NCI-H1694 (cell line): ENCODE measurements around the gene RGS6.
"Not testable (repeated sequence)": the region's sequence is repeated elsewhere in the genome, so short reads cannot be mapped to it uniquely, and the experiment has no call there.

Source experiments
- DNase-seq: peaks from one replicate; lab custom pipeline; 2025; lab: John Stamatoyannopoulos, UW

The RGS6 gene

DNA sequence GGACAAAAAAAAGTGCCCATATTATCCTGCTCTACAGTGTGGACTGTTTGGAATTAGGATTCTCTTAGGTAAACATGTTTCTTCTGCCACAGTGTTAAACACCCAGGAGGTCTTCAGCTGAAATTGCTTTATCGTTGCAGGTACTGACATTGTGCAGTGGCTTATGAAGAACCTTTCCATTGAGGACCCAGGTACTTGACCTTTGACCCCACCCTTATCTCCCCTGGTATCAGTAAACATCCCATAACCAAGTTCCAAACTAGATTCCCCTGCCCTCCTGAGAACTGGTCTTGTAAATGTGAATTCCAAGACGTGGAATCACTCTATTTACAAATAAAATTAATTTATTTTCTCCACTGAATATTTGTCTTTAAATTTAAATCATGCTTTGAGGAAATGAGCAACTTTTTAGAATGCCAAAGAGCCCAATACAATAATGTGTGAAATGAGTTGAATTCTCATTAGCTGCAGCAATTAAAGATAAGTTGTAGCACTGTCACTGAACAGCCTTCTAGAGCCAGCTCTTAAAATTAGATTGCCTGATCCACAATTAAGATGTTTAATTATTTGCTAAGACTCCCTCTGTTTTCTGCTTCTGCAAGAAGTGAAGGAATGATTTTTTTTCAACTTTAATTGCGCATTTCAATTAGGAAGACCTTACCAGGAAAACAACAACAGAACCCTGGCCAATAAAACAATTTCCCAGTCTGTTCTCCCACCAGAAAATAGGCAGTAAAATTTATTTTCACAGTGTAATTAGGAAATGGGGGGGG, 522.3 kb downstream of the RGS6 start:
- DNase-seq, result no peak

- DNase-seq, result no peak
These were observed 525.4 kb downstream of the RGS6 start for GRCh38 chr14:72457641-72458040.

- DNase-seq, result no peak
These were observed 529.8 kb downstream of the RGS6 start for GRCh38 chr14:72462056-72462455.

GRCh38 chr14:72463291-72463866, 531.1 kb downstream of the RGS6 start:
- DNase-seq, result no peak

GRCh38 chr14:72464226-72464625, 532.0 kb downstream of the RGS6 start:
- DNase-seq, result no peak

DNA sequence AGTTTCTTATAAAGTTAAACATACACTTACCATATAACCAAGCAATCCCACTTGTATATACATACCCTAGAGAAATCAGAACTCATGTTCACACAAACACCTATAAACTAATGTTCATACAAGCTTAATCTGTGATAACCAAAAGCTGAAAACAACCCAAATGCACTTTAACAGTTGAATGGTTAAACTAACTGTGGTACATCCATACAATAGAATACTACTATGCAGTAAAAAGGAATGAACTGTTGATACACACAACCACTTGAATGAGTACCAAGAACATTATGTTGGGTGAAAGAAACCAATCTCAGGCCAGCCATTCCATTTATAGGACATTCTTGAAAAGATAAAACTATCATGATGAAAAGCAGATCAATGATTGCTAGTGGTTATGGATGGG, 534.1 kb downstream of the RGS6 start:
- DNase-seq, result no peak

GRCh38 chr14:72471346-72471745, 539.1 kb downstream of the RGS6 start:
- no peak for DNase-seq

- no peak for DNase-seq
These were observed 540.6 kb downstream of the RGS6 start for GRCh38 chr14:72472845-72473244.

GRCh38 chr14:72476657-72477499, 544.6 kb downstream of the RGS6 start:
- no peak for DNase-seq

GRCh38 chr14:72477578-72477977, 545.3 kb downstream of the RGS6 start:
- DNase-seq, result not testable (repeated sequence)

DNA sequence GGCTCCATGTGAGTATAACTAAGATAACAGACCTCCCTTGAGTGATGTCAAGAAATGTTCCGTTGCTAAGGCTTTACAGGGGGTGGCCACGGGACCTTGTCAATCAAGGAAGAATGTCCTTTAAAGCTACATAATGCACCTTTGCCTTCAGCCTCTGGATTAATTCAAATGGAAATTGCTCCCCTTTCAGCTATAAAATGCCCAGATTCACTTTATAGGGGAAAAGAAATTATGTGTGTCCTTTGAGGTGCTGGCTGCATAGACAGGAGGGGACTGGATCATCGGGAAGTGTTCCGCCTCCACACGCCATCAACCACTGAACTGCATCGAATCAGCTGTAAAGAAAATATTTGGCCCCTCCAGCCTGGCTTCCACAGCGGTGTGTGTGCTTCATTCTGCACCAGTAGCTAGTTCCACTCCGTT, 546.3 kb downstream of the RGS6 start:
- no peak for DNase-seq

DNA sequence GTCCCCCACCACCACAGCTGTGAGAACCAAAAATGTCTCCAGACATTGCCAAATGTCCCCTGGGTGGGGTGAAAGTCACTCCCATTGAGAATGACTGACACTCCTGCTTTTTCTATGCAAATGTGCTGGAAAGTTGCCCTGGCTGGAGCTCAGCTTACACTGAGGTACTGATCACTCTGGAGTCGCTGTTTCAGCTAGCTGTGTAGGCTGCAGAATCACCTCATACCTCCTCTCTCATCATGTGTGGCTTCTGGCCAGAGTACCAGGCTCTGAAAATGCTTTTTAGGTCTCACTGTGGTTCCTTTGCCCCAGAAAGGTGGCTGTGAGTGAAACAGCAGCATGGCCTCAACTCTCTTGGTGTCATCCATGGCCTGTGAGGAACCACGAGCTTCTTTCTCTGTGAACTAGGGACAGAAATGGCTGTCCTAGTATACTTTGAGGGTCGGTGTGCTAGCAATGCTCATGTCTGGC, 547.3 kb downstream of the RGS6 start:
- DNase-seq, result peak; percentile 30

GRCh38 chr14:72480464-72481243, 548.4 kb downstream of the RGS6 start:
- no peak for DNase-seq

- DNase-seq, result no peak
These were observed 551.1 kb downstream of the RGS6 start for GRCh38 chr14:72483311-72483710.

GRCh38 chr14:72485695-72486094, 553.5 kb downstream of the RGS6 start:
- no peak for DNase-seq

- DNase-seq, result no peak
These were observed 556.3 kb downstream of the RGS6 start for GRCh38 chr14:72488514-72488913.

DNA sequence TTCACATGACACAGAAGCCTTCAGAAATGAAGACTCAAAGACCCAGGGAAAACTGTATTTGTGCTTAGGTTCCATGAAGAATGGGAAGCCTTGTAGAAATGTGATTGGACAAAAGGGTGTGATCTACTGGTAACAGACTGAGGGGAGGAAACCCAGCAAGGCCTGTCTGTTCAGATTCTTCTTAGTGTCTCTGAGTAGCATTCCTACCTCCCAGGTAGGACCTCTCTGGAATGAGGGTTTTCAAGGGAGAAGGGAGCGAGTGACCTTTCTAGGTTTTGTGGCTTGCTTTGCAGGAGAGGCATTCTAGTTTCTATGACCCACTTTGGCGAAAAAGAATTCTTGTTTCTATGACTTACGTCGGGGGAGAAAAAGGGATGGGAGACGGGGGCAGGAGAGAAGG, 560.0 kb downstream of the RGS6 start:
- DNase-seq, result no peak

DNA sequence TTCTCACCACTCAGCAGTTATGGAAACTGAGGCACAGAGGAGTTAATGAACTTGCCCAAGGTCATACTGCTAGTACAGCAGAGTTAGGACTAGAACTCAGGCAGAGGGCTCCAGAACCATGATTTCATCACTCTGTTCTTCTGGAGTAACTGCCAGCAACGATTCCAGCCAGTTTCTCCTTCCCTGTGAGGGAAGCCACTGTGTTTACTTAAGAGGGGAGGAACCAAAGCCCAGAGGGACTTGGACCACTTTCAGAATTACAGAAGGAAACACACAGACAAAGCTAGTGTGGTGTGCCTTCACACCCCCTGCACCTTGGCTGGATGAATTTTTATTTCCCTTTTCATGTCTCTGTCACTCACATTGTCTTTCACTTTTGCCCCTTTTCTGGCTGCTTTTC, 563.4 kb downstream of the RGS6 start:
- DNase-seq, result no peak

- no peak for DNase-seq
These were observed 566.4 kb downstream of the RGS6 start for GRCh38 chr14:72498646-72499045.

- DNase-seq, result no peak
These were observed 567.5 kb downstream of the RGS6 start for GRCh38 chr14:72499746-72500145.

- DNase-seq, result no peak
These were observed 568.1 kb downstream of the RGS6 start for GRCh38 chr14:72500234-72500838.

DNA sequence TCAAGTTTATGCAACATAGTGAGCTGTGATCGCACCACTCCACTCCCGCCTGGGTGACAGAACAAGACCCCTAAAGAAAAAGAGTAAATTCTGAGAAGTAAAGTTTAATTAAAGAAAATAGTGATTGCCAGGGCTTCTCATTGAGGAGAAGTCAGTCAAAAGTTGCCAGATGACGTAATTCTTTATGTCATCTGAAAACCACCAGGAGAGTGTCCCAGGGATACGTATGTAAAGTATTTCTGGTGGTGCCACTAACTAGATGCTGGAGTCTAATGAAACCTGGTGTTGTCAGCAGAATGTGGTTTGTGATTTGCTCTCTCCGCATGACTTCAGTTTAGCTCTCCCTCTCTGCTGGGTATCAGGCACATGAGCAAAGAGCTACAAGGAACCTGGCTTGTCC, 569.2 kb downstream of the RGS6 start:
- no peak for DNase-seq
